Measurements from ENCODE around the gene MYCBPAP. TPM values are rescaled to one million over a fixed set of nuclear protein-coding genes. Genes with fewer than 3 reads are reported as not detected.

MYCBPAP gene
- total RNA-seq, 1 experiment from 2014 or later: not detected

DNA sequence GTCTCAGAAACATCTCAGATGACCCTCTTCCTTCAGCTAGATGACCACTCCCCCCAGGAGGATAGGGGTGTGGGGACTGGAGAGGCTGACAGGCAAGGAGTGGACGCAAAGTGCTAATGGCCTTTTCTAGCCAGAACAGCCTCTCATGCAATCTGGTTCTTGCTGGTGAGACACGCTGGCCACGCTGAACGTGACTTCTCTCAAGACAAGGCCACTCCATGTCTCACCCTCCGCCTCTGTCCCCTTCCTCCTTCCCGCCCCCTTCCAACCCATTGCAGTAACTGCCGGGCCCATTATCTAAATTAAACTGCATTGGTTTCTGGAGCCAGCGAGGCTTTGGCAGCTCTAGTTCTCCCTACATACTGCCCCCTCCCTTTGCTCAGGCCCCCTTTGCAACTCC is 61.8 kb downstream of the MYCBPAP start:
- CTCF ChIA-PET: no interaction called here
- H3K9me3 ChIP-seq (ENCODE audit: control insufficient read depth in 1 of 2, insufficient read depth in 1 of 2, low read depth in 1 of 2, low read length in 2 of 2): no peaks in the 10 kb centered on the region
- H2AFZ ChIP-seq (ENCODE audit: low read depth, low read length, poor library complexity, severe bottlenecking): no peak overlapping the region
- DNase-seq (ENCODE audit: low read depth, low spot score): no peak
- BruUV-seq (replicated peaks): no TSS peak
- no peak overlapping the region for H3K27ac ChIP-seq (ENCODE audit: low read depth, low read length)
- RAD21 ChIA-PET (ENCODE audit: low non-redundant PET in 1 of 2, low total read pairs in 2 of 2, uncharacterized antibody in 2 of 2, unreplicated experiment in 2 of 2): no interaction called here
- TF ChIP-seq POLR2AphosphoS5 (IDR thresholded peaks at IDR 0.05; ENCODE audit: low read depth, low read length): no peak
- TF ChIP-seq, protein P1, sequence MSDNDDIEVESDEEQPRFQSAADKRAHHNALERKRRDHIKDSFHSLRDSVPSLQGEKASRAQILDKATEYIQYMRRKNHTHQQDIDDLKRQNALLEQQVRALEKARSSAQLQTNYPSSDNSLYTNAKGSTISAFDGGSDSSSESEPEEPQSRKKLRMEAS (IDR thresholded peaks at IDR 0.05): no peak
- TF ChIP-seq EGR1 (IDR thresholded peaks at IDR 0.05; ENCODE audit: low read depth): no peak
- TF ChIP-seq EZH2phosphoT487 (IDR thresholded peaks at IDR 0.05; ENCODE audit: borderline replicate concordance): no peak
- no peak for TF ChIP-seq TCF7L2 (IDR thresholded peaks at IDR 0.05; ENCODE audit: borderline replicate concordance, extremely low read depth, insufficient read depth, insufficient read length)
- no peak for TF ChIP-seq SIN3A (IDR thresholded peaks at IDR 0.05; ENCODE audit: low read depth)
- no peak for TF ChIP-seq RAD21 (IDR thresholded peaks at IDR 0.05; ENCODE audit: low read depth)
- TF ChIP-seq SP1 (IDR thresholded peaks at IDR 0.05; ENCODE audit: low read depth): no peak
- TF ChIP-seq CEBPB (IDR thresholded peaks at IDR 0.05; ENCODE audit: low read depth): no peak
- TF ChIP-seq, protein P2, sequence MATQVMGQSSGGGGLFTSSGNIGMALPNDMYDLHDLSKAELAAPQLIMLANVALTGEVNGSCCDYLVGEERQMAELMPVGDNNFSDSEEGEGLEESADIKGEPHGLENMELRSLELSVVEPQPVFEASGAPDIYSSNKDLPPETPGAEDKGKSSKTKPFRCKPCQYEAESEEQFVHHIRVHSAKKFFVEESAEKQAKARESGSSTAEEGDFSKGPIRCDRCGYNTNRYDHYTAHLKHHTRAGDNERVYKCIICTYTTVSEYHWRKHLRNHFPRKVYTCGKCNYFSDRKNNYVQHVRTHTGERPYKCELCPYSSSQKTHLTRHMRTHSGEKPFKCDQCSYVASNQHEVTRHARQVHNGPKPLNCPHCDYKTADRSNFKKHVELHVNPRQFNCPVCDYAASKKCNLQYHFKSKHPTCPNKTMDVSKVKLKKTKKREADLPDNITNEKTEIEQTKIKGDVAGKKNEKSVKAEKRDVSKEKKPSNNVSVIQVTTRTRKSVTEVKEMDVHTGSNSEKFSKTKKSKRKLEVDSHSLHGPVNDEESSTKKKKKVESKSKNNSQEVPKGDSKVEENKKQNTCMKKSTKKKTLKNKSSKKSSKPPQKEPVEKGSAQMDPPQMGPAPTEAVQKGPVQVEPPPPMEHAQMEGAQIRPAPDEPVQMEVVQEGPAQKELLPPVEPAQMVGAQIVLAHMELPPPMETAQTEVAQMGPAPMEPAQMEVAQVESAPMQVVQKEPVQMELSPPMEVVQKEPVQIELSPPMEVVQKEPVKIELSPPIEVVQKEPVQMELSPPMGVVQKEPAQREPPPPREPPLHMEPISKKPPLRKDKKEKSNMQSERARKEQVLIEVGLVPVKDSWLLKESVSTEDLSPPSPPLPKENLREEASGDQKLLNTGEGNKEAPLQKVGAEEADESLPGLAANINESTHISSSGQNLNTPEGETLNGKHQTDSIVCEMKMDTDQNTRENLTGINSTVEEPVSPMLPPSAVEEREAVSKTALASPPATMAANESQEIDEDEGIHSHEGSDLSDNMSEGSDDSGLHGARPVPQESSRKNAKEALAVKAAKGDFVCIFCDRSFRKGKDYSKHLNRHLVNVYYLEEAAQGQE (IDR thresholded peaks at IDR 0.05; ENCODE audit: low read depth): no peak
- no peaks in the 10 kb centered on the region for H4K20me1 ChIP-seq (ENCODE audit: insufficient read depth)
- no peaks in the 10 kb centered on the region for H3K27me3 ChIP-seq (ENCODE audit: insufficient read depth, low read length)
- POLR2A ChIA-PET: no interaction called here
- H3K36me3 ChIP-seq (ENCODE audit: control insufficient read depth in 1 of 2, insufficient read depth in 2 of 2, low read length in 2 of 2): no peaks in the 10 kb centered on the region
- no peak for ATAC-seq
- no peaks in the 10 kb centered on the region for H3K79me2 ChIP-seq (ENCODE audit: insufficient read depth, low read length)
- H3K4me2 ChIP-seq (ENCODE audit: low read length): no peak overlapping the region
- no peaks in the 10 kb centered on the region for H3K9me2 ChIP-seq (ENCODE audit: insufficient read depth)
- H3K4me1 ChIP-seq (ENCODE audit: control insufficient read depth in 1 of 2, insufficient read depth in 2 of 2, low read length in 2 of 2): no peaks in the 10 kb centered on the region
- no peak overlapping the region for H3K4me3 ChIP-seq (replicated peaks in 1 of 2; ENCODE audit: low read depth in 1 of 2, low read length in 2 of 2)
- intact Hi-C loops (cut with micrococcal nuclease): no loop called here
- no peak overlapping the region for H3K9ac ChIP-seq (ENCODE audit: low read length)
